C4-2B (cell line): ENCODE results near the gene NTMT1.

Experiments
- ZFX ChIP-seq: fragments of 450-650 bp; IDR thresholded peaks from 2 replicates; pipeline ENCODE4 v1.6.1; 2017
- TF ChIP-seq, protein P1 (sequence below): fragments of 450-650 bp; conservative IDR thresholded peaks from 2 replicates; pipeline ENCODE4 v1.5.1; 2017; ENCODE audit warnings: mild to moderate bottlenecking

GRCh38 chr9:129580211-129580915 lies 45.6 kb upstream of the NTMT1 start:
- TF ChIP-seq, protein P1, sequence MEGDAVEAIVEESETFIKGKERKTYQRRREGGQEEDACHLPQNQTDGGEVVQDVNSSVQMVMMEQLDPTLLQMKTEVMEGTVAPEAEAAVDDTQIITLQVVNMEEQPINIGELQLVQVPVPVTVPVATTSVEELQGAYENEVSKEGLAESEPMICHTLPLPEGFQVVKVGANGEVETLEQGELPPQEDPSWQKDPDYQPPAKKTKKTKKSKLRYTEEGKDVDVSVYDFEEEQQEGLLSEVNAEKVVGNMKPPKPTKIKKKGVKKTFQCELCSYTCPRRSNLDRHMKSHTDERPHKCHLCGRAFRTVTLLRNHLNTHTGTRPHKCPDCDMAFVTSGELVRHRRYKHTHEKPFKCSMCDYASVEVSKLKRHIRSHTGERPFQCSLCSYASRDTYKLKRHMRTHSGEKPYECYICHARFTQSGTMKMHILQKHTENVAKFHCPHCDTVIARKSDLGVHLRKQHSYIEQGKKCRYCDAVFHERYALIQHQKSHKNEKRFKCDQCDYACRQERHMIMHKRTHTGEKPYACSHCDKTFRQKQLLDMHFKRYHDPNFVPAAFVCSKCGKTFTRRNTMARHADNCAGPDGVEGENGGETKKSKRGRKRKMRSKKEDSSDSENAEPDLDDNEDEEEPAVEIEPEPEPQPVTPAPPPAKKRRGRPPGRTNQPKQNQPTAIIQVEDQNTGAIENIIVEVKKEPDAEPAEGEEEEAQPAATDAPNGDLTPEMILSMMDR, result no peak
- TF ChIP-seq ZFX, result no peak
